ENCODE measurements around the gene ABHD18. TPM values are rescaled to one million over a fixed set of nuclear protein-coding genes. Genes with fewer than 3 reads are reported as not detected.
A peak's percentile ranks its signal among the peaks of the same experiment; 100 is the strongest.
"Not testable (repeated sequence)": the region's sequence is repeated elsewhere in the genome, so short reads cannot be mapped to it uniquely, and the experiment has no call there.

ABHD18 gene
- total RNA-seq, 4 donors from 2014 or later, result 13.7 to 22.3 (median 16.0) TPM

- in situ Hi-C loops (cut with MboI; ENCODE audit: low pct_ligation_motif_present in 1 of 4, low pct_unique_long_range_greater_than_20kb in 1 of 4, low sequenced_read_pairs in 3 of 4), result no loop called here
- 93 to 100% methylated on average over 1 of the region's 1 CpG for WGBS, 2 donors (ENCODE audit: low coverage in 1 of 2)
Observed at GRCh38 chr4:127936974-127937373, 28.2 kb upstream of the ABHD18 start.

DNA sequence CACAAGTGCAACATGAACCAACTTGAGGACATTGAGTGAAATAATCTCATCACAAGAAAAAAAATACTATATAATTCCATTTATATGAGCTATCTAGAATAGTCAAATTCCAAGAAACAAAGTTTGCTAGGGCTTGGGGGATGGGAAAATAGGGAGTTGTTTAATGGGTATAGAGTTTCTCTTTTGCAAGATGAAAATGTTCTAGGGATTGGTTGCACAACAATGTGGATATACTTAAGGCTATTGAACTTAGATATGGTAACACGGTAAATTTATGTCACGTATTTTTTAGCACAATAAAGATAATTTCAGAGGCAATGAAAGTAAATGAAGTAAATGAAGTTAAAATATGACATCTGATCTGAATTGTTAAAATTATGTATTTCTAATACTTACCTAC, 8.1 kb upstream of the ABHD18 start:
- Histone ChIP-seq H3K4me1 (no peaks in the 10 kb centered on the region), H3K9me3 (no peaks in the 10 kb centered on the region), H3K27ac (no peak overlapping the region), H3K27me3 (no peaks in the 10 kb centered on the region), H3K36me3 (peaks cover 0 to 4% (median 0%) of the 10 kb centered on the region in 4 donors), H3K4me3 (no peak overlapping the region)
- TF ChIP-seq, protein P1, sequence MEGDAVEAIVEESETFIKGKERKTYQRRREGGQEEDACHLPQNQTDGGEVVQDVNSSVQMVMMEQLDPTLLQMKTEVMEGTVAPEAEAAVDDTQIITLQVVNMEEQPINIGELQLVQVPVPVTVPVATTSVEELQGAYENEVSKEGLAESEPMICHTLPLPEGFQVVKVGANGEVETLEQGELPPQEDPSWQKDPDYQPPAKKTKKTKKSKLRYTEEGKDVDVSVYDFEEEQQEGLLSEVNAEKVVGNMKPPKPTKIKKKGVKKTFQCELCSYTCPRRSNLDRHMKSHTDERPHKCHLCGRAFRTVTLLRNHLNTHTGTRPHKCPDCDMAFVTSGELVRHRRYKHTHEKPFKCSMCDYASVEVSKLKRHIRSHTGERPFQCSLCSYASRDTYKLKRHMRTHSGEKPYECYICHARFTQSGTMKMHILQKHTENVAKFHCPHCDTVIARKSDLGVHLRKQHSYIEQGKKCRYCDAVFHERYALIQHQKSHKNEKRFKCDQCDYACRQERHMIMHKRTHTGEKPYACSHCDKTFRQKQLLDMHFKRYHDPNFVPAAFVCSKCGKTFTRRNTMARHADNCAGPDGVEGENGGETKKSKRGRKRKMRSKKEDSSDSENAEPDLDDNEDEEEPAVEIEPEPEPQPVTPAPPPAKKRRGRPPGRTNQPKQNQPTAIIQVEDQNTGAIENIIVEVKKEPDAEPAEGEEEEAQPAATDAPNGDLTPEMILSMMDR (IDR thresholded peaks at IDR 0.05), result no peak
- TF ChIP-seq EP300 (IDR thresholded peaks at IDR 0.05; ENCODE audit: low read depth) (no peak), POLR2AphosphoS5 (IDR thresholded peaks at IDR 0.05) (no peak), POLR2A (IDR thresholded peaks at IDR 0.05) (no peak)
- intact Hi-C loops (cut with DNase I; ENCODE audit: low total_unique reads), result no loop called here
- DNase-seq, result no peak
- 94 to 100% methylated on average over 2 of the region's 2 CpGs for WGBS, 2 donors (ENCODE audit: low coverage in 1 of 2)
- in situ Hi-C loops (cut with MboI; ENCODE audit: low pct_ligation_motif_present in 1 of 4, low pct_unique_long_range_greater_than_20kb in 1 of 4, low sequenced_read_pairs in 3 of 4), result loop anchor here in 1 of 4 donors (10.0 kb wide), 1 partner anchor 72 kb away; the partner anchor contains the start of gene PLK4

More at GRCh38 chr4:127936974-127937373, 28.2 kb upstream of the ABHD18 start:
- Histone ChIP-seq H3K4me1 (no peaks in the 10 kb centered on the region), H3K4me3 (no peak overlapping the region), H3K9me3 (no peaks in the 10 kb centered on the region), H3K27ac (no peak overlapping the region), H3K27me3 (no peaks in the 10 kb centered on the region), H3K36me3 (peaks cover 0 to 14% (median 5%) of the 10 kb centered on the region in 4 donors)
- intact Hi-C loops (cut with DNase I; ENCODE audit: low total_unique reads), result no loop called here
- DNase-seq, result no peak
- TF ChIP-seq, protein P1 (IDR thresholded peaks at IDR 0.05), result no peak
- TF ChIP-seq POLR2AphosphoS5 (IDR thresholded peaks at IDR 0.05), result no peak
- TF ChIP-seq POLR2A (IDR thresholded peaks at IDR 0.05), result no peak
- TF ChIP-seq EP300 (IDR thresholded peaks at IDR 0.05; ENCODE audit: low read depth), result no peak

GRCh38 chr4:127959794-127960193, 5.4 kb upstream of the ABHD18 start:
- WGBS, 2 donors (ENCODE audit: low coverage in 1 of 2), result 90% methylated on average over 1 of the region's 1 CpG
- in situ Hi-C loops (cut with MboI; ENCODE audit: low pct_ligation_motif_present in 1 of 4, low pct_unique_long_range_greater_than_20kb in 1 of 4, low sequenced_read_pairs in 3 of 4), result loop anchor here in 1 of 4 donors (10.0 kb wide), 1 partner anchor 75 kb away; the partner anchor contains the start of gene PLK4

GRCh38 chr4:127963633-127964398, 1.4 kb upstream of the ABHD18 start:
- Histone ChIP-seq H3K27ac (peak overlapping the region; percentile 97 to 99 (median 98)), H3K4me3 (peak overlapping the region; percentile 84 to 98 (median 92)), H3K4me1 (peaks cover 4 to 31% (median 10%) of the 10 kb centered on the region in 4 donors)
- H3K27me3 ChIP-seq; H3K36me3 ChIP-seq; in situ Hi-C loops (cut with MboI; ENCODE audit: low pct_ligation_motif_present in 1 of 4, low pct_unique_long_range_greater_than_20kb in 1 of 4, low sequenced_read_pairs in 3 of 4); H3K9me3 ChIP-seq; intact Hi-C loops (cut with DNase I; ENCODE audit: low total_unique reads): not testable (repeated sequence)
- peak; percentile 11 for DNase-seq
- WGBS, 2 donors (ENCODE audit: low coverage in 1 of 2), result 50 to 100% methylated on average over 1 to 31 of the region's 35 CpGs

More at GRCh38 chr4:127959794-127960193, 5.4 kb upstream of the ABHD18 start:
- no peak for TF ChIP-seq POLR2AphosphoS5 (IDR thresholded peaks at IDR 0.05)
- TF ChIP-seq EP300 (IDR thresholded peaks at IDR 0.05; ENCODE audit: low read depth), result no peak
- no peak for TF ChIP-seq POLR2A (IDR thresholded peaks at IDR 0.05)
- TF ChIP-seq, protein P1 (IDR thresholded peaks at IDR 0.05), result no peak
- DNase-seq, result no peak
- Histone ChIP-seq H3K4me3 (no peak overlapping the region), H3K27ac (no peak overlapping the region), H3K36me3 (no peaks in the 10 kb centered on the region), H3K4me1 (peaks cover 0 to 9% (median 1%) of the 10 kb centered on the region in 4 donors), H3K27me3 (no peaks in the 10 kb centered on the region), H3K9me3 (no peaks in the 10 kb centered on the region)
- intact Hi-C loops (cut with DNase I; ENCODE audit: low total_unique reads), result no loop called here

- H3K9me3 ChIP-seq; in situ Hi-C loops (cut with MboI; ENCODE audit: low pct_ligation_motif_present in 1 of 4, low pct_unique_long_range_greater_than_20kb in 1 of 4, low sequenced_read_pairs in 3 of 4); DNase-seq; H3K27me3 ChIP-seq; intact Hi-C loops (cut with DNase I; ENCODE audit: low total_unique reads); H3K36me3 ChIP-seq: not testable (repeated sequence)
- Histone ChIP-seq H3K27ac (peak overlapping the region; percentile 97 to 99 (median 98)), H3K4me3 (peak overlapping the region; percentile 84 to 98 (median 92)), H3K4me1 (peaks cover 4 to 31% (median 10%) of the 10 kb centered on the region in 4 donors)
- WGBS, 2 donors (ENCODE audit: low coverage in 1 of 2), result 2% methylated on average over 35 of the region's 41 CpGs; no CpG with 5 or more reads in 1 of the 2 donors
Observed at GRCh38 chr4:127964426-127965061, 662 bp upstream of the ABHD18 start.
